Measurements from ENCODE around the gene MICU1.
A peak's percentile ranks its signal among the peaks of the same experiment; 100 is the strongest.
"Not testable (repeated sequence)": the region's sequence is repeated elsewhere in the genome, so short reads cannot be mapped to it uniquely, and the experiment has no call there.

The MICU1 gene

DNA sequence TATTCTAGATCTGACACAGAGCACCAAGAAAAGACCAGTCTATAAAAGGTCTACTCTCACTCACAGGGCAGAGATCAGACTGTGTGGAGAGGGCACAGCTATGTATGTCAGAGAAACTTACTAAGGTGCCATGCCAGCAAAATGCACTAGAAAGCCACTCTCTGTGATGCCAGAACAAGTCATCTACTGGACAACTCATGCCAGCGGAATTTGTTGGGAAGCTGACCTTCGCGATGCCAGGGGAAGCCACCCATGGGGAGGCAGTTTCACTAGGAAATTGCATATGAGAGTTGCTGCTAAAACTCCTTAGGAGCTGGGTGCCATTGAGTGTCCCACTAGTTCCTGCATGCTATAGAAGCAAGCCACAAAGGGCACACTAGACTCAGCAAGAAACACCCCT lies 58.5 kb downstream of the MICU1 start:
- intact Hi-C loops (cut with DNase I): no loop called here
- DNase-seq: no peak

DNA sequence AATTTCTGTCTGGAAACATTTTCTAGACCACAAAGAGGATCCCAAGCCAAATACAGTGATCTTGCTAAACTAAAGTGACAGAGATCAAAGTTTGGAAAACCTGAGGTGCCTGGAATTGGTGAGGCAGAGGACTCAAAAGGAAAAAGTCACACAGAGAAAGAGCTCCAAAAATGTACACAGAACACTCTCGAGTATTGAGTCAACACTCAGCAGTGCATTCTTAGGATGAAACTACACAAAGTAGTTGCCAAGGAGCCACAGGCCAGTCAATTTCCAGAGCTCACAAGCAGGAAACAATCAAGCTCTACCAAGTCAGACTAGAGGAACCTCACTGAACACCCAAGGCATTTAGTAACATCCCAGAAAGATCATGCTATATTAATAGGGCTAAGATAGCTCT lies 61.3 kb downstream of the MICU1 start:
- intact Hi-C loops (cut with DNase I): no loop called here
- DNase-seq: no peak

DNA sequence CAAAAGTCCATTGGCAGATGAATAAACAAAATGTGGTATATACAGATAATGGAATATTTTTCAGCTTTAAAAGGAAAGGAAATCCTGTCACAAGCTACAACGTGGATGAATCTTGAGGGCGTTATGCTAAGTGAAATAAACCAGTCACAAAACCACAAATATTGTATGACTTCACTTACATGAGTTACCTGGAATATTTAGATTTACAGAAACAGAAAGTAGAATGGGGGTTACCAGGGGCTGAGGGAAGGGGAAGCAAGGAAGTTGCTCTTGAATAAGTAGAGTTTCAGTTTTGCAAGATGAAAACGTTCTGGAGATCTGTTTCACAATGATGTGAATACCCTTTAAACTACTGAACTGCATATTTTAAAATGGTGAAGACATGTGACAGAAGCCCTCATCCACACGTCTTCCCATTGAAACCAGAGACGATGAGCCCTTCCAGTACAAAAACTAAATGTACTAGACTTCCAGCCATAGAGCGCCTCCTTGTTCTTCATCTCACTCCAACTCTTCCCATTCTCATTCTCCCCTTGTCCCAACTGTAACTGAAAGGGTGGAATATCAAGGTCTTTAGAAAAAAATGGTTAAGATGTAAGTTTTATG lies 62.4 kb downstream of the MICU1 start:
- intact Hi-C loops (cut with DNase I): no loop called here
- no peak for DNase-seq

DNA sequence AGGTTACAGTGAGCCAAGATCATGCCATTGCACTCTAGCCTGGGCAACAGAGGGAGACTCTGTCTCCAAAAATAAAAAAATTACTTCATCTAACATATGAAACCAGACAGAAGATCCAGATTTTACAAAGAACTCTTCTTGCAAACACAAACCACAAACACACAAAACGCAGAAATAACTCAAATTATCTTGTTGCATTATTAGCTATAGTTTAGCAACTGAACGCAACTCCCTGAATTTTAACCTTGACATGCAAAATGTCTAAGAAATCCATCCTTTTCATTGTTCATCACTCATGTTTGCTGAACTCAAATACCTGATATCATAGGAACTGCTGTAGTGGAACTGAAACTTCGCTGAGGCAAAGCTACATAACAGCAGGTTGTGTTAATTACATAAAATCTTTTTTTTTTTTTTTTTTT lies 64.1 kb downstream of the MICU1 start:
- intact Hi-C loops (cut with DNase I): no loop called here

DNA sequence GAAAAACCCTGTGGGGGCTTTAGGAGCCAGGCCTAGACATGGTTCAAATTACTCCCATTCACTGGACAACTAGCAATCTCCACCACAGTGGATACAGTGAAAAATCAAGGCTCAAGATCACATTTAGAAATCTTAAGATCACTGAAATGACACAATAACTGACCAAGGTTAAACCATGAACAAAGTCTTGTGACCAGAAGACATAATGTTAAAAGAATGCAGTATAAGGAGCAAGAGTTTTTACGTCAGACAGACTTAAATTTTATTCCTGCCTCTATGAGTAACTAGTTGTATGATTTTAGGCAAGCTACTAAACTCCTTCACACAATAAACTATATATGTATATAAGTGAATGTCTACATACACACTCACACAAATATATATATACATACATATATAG lies 68.5 kb downstream of the MICU1 start:
- intact Hi-C loops (cut with DNase I): no loop called here
- DNase-seq: no peak

More for the DNA sequence above, 64.1 kb downstream of the MICU1 start:
- no peak for DNase-seq

DNA sequence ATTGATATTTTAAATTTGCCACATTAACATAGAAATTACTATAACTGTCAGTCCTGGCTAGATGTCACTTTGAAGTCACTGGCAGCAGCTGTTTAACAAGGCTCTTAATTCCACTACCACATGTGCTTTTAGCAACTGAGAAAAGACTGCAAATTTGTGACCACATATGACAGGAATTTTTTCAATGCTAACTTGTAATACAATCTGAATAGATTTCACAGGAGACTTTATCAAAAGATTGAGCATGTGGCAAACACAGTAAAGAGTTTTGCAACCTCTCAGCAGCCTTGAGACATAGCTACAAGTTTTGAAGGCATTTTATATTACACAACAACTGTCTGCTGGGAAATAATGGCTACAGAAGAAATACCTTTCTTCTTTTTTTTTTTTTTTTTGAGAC lies 73.0 kb downstream of the MICU1 start:
- DNase-seq: no peak

DNA sequence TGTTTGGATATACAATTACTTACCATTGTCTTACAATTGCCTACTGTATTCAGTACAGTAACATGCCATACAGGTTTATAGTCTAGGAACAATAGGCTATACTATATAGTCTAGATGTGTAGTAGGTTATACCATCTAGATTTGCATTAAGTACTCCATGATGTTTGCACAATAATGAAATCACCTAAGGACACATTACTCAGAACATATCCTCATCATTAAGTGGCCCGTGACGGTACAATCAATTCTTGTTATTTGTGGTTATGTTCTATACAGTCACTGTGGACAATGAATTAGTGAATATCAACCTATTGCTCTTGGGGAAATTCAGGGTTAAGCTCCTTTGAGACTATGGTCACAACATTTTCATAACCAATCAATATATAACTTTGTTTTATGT lies 75.6 kb downstream of the MICU1 start:
- intact Hi-C loops (cut with DNase I): no loop called here

More for the DNA sequence above, 73.0 kb downstream of the MICU1 start:
- intact Hi-C loops (cut with DNase I): no loop called here

DNA sequence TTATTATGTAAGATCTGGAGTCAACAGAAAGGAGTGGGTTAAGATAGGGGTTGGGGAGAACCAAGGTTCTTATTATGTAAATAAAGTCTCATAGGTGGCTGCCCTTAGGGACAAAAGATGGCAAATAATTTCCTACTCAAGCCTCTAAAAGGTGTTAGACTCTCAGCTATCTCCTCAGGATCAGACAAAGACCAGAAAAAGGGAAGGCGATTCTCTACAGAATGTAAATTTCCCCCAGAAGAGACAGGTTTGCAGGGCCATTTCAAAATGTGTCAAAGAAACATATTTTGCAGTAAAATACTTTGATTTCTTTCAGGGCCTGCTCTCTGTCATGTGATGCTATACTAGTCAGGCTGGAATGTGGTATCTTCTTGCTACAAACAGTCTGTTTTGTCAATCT lies 80.3 kb downstream of the MICU1 start:
- DNase-seq: no peak
- intact Hi-C loops (cut with DNase I): no loop called here

More for the DNA sequence above, 75.6 kb downstream of the MICU1 start:
- DNase-seq: no peak

DNA sequence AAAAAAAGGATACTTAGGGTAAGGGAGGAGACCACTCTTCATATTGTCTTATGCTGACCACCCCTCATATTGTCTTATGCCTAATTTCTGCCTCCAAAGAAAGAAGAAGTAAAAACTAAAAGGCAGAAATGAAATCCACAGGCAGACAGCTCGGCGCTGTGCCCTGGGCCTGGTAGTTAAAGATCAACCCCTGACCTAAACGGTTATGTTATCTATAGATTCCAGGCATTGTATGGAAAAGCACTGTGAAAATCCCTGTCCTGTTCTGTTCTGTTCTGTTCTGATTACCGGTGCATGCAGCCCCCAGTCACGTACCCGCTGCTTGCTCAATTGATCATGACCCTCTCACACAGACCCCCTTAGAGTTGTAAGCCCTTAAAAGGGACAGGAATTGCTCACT lies 82.0 kb downstream of the MICU1 start:
- intact Hi-C loops (cut with DNase I); DNase-seq: not testable (repeated sequence)

DNA sequence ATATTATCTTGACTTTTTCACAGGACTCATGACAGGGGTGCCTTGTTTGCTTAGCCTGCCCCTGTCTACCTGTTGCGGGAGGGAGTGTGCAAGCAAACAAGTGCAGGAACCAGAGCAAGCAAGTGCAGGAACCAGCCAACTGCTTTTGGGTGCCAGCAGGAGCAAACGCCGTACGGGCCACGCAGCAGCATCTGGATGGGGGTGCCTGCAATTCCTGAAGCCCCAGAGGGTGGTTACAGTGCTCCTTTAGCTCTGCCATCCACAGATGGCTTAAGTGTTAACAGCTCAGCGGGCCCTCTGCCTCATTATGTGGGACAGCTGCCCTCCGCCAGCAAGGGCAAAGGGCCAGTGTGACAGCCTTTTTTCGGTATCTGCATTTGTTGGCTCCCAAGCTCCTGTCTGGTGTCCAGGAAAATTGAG lies 83.5 kb downstream of the MICU1 start:
- peak in 3 of 10 donors; percentile 13 to 71 (median 19) for DNase-seq
- intact Hi-C loops (cut with DNase I): no loop called here

DNA sequence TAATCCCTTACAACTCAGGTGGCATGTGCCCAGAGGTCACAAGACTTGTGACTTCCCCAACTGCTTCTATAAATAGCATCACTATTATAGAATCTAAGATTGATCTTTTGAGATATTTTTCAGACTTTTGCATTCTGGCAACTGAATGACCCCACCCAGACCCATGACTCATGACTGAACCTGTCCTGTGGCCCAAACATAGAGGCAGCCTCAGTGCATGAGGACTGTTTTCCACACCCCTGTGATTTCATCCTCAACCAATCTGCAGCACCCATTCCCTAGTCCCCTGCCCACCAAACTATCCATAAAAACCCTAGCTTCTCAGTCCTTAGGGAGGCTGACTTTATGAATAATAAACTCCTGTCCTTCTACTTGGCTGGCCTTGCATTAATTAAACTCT lies 84.5 kb downstream of the MICU1 start:
- DNase-seq: no peak
- intact Hi-C loops (cut with DNase I): no loop called here

DNA sequence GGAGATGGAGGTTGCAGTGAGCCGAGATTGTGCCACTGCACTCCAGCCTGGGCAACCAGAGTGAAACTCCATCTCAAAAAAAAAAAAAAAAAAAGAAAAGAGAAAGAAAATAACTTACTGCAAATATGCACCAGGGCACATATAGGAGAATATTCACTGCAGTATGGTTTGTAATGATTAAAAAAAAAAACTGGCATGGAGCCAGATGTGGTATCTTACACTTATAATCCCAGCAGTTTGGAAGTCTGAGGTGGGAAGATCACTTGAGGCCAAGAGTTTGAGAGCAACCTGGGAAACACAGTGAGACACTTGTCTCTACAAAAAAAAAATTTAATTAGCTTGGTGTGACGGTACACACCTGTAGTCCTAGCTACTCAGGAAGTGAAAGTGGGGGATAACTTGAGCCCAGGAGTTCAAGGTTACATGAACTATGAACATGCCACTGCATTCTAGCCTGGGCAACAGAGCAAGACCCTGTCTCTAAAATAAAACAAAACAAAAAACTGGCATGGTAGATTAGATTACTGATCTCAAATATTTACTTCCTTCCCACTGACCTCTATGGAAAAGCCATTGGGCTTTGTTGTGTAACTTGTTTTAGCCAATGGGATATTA lies 85.6 kb downstream of the MICU1 start:
- no peak for DNase-seq
- intact Hi-C loops (cut with DNase I): no loop called here

DNA sequence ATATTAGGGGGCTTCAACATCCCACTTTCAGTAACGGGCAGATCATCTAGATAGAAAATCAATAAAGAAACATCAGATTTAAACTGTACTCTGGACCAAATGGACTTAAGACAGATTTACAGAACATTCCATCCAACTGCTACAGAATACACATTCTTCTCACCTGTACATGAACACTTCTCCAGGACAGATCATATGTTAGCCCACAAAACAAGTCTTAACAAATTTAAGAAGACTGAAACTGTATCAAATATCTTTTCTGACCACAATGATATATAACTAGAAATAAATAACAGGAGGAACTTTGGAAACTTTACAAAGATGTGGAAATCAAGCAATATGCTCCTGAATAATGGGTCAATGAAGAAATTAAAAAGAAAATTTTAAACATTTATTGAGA lies 86.7 kb downstream of the MICU1 start:
- intact Hi-C loops (cut with DNase I): no loop called here

DNA sequence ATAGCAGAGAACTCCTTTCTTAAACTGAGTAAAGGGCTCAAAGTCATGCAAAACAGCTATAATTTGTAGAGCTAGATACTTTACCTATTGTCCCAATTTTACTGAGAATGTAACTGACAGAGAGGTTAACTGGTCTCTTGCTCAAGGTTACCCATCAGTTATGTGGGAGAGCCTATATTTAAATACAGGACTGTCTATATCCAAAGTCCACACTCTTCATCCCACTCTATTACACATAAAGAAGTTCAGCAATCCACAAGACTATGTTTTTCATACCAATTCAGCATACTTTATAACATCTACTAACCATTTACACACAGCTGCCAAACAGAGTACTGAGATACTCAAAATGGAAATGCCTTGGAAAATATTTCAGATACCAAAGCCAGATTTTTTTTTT lies 100.2 kb downstream of the MICU1 start:
- DNase-seq: no peak
- intact Hi-C loops (cut with DNase I): no loop called here

More for the DNA sequence above, 86.7 kb downstream of the MICU1 start:
- no peak for DNase-seq

DNA sequence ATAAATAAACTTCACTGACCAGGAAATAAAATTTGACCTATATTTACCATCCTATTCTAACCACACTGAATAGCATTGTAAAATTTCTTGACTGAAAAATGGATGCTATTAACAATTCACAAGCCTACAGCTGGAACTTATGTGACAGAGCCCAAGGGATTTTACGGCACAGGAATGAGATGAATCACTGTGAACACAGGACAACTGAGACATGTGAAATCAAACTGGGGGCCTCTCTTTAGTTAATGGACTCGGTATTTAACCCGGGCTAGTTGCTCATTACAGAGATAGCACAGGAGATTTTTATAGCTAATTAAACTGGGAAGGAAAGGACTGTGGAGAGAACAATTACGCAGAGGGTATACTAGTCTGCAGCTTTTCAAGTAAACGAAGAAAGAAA lies 100.6 kb downstream of the MICU1 start:
- intact Hi-C loops (cut with DNase I): no loop called here
- DNase-seq: no peak

DNA sequence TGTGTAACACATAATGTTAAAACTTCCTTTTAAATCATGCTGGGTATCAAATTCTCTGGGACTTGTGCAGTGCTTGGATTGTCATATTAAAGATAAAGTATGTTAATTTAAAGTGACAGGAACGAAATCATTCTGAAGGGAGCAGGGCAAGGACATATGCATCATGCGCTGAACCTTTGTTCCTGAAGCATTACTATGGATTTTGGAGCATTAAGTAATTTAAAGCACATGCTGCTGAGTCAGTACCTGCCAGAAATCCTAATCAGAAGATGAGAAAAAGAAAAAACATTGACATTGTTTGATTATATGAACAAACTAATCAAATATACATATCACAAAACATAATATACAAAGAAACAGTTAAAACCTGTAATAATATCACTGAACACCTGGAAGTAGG lies 101.4 kb downstream of the MICU1 start:
- intact Hi-C loops (cut with DNase I): no loop called here
- no peak for DNase-seq

DNA sequence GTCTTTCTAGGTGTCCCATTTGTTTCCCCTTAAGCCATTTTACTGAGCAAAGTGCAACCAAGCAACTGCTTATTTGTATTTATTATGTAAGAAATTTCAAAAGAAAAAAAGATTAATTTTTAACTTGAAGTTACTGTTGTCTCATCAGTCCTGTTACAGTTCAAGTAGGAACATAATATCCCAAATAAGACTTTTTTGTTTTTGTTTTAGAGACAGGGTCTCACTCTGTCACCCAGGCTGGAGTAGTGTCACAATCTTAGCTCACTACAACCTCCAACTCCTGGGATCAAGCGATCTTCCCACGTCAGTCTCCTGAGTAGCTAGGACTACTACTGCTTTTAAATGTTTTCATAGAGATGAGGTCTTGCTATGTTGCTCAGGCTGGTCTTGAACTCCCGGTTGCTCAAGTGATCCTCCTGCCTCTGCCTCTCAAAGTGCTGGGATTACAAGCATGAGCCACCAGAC lies 101.9 kb downstream of the MICU1 start:
- no peak for DNase-seq
- intact Hi-C loops (cut with DNase I): no loop called here

DNA sequence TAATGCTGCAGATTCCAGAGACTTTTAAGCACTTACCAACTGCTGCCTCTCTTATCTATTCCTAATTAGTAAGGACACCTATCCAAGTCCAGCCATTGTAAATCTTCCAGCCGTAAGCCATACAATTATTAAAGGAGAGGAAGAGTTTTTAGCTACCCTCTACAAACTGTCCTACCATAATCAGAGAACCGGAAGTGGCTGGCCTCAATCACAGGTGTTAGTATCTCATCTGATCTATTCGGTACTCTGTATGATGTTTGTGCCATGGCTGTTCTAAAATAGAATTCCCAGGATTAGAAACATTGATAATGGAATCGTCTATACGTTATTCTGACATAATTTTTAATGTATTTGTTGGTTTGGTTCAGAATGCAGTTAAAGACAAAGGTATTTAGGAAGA lies 102.8 kb downstream of the MICU1 start:
- no peak for DNase-seq
- intact Hi-C loops (cut with DNase I): no loop called here

DNA sequence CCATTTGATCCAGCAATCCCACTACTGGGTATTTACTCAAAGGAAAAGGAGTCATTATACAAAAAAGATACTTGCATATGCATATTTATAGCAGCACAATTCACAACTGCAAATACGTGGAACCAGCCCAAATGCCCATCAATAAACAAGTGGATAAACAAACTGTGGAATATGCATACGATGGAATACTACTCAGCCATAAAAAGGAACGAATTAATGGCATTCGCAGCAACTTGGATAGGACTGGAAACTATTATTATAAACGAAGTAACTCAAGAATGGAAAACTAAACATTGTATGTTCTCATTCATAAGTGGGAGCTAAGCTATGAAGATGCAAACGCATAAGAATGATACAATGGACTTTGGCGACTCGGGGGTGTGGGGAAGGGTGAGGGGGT lies 108.6 kb downstream of the MICU1 start:
- intact Hi-C loops (cut with DNase I): no loop called here

DNA sequence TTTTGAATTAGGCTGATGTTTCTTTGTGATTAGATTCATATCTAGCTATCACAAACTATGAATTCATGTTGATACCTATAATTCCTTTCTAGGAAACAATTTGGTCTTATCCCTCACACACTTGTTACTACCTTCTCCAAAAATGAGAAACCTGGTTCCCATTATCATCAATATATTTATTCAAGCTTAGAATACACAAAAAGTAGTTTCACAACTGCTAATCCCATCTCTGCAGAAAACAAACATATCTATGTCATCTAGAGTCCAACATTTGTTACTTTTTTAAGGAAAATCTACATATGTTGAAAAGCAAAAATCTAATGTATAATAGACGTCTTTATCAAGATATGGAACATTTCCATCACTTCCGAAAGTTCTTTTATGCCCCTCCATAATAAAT lies 110.4 kb downstream of the MICU1 start:
- DNase-seq: no peak
- intact Hi-C loops (cut with DNase I): no loop called here

More for the DNA sequence above, 108.6 kb downstream of the MICU1 start:
- DNase-seq: no peak

DNA sequence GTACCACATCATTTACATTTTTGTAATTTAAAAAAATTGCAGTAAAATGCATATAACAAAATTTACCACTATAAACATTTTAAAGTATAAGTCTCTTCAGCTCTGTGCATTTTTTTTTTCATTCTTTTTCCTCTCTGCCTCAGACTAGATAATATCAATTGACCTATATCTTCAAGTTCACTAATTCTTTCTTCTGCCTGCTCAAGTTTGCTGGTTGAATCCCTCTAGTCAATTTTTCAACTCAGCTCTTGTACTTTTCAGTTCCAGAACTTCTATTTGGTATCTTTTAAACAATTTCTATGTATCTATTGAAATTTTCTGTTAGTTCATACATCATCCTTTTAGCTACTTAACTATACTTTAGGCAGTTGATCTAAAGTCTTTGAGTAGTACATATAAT lies 112.0 kb downstream of the MICU1 start:
- intact Hi-C loops (cut with DNase I): no loop called here

DNA sequence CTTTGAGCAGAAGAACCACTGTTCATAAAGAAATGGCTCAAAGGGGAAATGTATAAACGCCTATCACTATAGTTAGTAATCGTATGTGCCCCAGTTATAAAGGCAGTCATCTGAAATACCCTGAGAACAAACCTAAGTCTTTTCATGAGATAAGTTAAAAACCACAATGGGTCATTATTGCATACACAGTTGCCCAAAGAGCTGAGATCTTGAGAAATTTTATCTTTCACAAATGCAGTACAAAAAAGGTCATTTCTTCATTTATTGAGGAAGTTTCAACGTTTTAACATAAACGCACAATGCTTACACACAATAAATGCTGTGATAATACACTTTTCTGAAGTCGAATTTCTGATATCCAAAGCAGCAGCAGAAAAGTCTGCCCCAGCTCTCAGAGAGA lies 114.4 kb downstream of the MICU1 start:
- DNase-seq: no peak
- intact Hi-C loops (cut with DNase I): no loop called here

More for the DNA sequence above, 112.0 kb downstream of the MICU1 start:
- DNase-seq: no peak

Data from posterior cingulate gyrus (tissue), 11 donors.